Ascending aorta (tissue), 2 donors: ENCODE measurements around the gene PLSCR3. TPM values are rescaled to one million over a fixed set of nuclear protein-coding genes. Genes with fewer than 3 reads are reported as not detected.

Experiments
- DNase-seq, 2 donors: peaks; one replicate each; pipeline ENCODE4 v3.0.0-alpha.2; 2019; ENCODE audit warnings: low spot score in 2 of 2
- H3K27ac ChIP-seq, 2 donors: fragments of 200-600 bp; sonication (generic); one replicate each; pipeline ENCODE4 v1.5.1; 2016 to 2017; ENCODE audit warnings: mild to moderate bottlenecking in 1 of 2
- H3K27me3 ChIP-seq: fragments of 200-600 bp; sonication (generic); one replicate; pipeline ENCODE4 v1.5.1; 2017
- H3K36me3 ChIP-seq, 2 donors: fragments of 200-600 bp; sonication (generic); one replicate each; pipeline ENCODE4 v1.5.1; 2016
- H3K4me1 ChIP-seq, 2 donors: fragments of 200-600 bp; sonication (generic); one replicate each; pipeline ENCODE4 v1.5.1; 2016 to 2017; ENCODE audit warnings: mild to moderate bottlenecking in 1 of 2
- H3K4me3 ChIP-seq, 2 donors: fragments of 200-600 bp; sonication (generic); one replicate each; pipeline ENCODE4 v1.5.1; 2016 to 2017; ENCODE audit warnings: mild to moderate bottlenecking in 1 of 2
- H3K9me3 ChIP-seq, 2 donors: fragments of 200-600 bp; sonication (generic); one replicate each; pipeline ENCODE4 v1.5.1; 2016
- intact Hi-C: fragments of 100-400 bp; cut with DNase I; formaldehyde crosslinking; loops from one replicate; pipeline ENCODE4 v1.15.1; 2023
- total RNA-seq: library from RNA; depleted of rRNA; stranded (reverse); fragments of >200 nt; gene quantifications from one replicate; pipeline ENCODE4 v1.1.0, GENCODE V29; 2016
- TF ChIP-seq, protein P1 (sequence below), 3 experiments: fragments of 200-600 bp in 2 of 3; fragments of 450-650 bp in 1 of 3; sonication (generic) in 2 of 3; IDR thresholded peaks; one replicate each; pipeline ENCODE4 v1.5.1; 2016 to 2019; ENCODE audit warnings: antibody characterized with exemption in 3 of 3, mild to moderate bottlenecking in 1 of 3, moderate library complexity in 1 of 3

Gene PLSCR3
- total RNA-seq, 1 donor from 2014 or later = 297 TPM

DNA sequence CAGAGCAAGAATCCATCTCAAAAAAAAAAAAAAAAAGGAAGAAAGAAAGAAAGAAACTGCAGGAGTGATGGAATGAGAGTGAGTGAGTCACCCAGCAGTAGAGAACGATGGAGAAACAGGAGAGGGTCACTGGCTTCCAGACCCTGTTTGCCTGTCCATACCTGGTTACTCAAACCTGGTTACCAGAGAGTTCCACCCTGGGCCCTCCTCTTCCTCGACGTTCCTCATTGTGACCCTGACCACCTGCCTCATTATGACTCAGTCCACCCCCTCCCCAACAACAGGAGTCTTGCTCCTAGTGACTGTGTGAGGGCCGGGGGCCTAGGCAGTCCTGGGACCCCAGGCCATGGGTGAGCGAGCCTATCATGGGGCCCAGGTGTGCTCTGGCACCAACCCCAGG is 34.2 kb upstream of the PLSCR3 start, which contains the start of gene SPEM3:
Gene SPEM3, plus strand, starts transcription at position 301 of the 400 bp plus-strand sequence. Its CDS starts 46 bp downstream, at position 347.
- DNase-seq = no peak
- Histone ChIP-seq H3K4me1 (no peaks in the 10 kb centered on the region), H3K9me3 (no peaks in the 10 kb centered on the region), H3K27me3 (no peaks in the 10 kb centered on the region), H3K4me3 (no peak within 1 kb of the TSS), H3K27ac (no peak within 1 kb of the TSS), H3K36me3 (no peaks in the 10 kb centered on the region)
- TF ChIP-seq, protein P1, sequence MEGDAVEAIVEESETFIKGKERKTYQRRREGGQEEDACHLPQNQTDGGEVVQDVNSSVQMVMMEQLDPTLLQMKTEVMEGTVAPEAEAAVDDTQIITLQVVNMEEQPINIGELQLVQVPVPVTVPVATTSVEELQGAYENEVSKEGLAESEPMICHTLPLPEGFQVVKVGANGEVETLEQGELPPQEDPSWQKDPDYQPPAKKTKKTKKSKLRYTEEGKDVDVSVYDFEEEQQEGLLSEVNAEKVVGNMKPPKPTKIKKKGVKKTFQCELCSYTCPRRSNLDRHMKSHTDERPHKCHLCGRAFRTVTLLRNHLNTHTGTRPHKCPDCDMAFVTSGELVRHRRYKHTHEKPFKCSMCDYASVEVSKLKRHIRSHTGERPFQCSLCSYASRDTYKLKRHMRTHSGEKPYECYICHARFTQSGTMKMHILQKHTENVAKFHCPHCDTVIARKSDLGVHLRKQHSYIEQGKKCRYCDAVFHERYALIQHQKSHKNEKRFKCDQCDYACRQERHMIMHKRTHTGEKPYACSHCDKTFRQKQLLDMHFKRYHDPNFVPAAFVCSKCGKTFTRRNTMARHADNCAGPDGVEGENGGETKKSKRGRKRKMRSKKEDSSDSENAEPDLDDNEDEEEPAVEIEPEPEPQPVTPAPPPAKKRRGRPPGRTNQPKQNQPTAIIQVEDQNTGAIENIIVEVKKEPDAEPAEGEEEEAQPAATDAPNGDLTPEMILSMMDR (IDR thresholded peaks at IDR 0.05) = no peak
- intact Hi-C loops = no loop called here

DNA sequence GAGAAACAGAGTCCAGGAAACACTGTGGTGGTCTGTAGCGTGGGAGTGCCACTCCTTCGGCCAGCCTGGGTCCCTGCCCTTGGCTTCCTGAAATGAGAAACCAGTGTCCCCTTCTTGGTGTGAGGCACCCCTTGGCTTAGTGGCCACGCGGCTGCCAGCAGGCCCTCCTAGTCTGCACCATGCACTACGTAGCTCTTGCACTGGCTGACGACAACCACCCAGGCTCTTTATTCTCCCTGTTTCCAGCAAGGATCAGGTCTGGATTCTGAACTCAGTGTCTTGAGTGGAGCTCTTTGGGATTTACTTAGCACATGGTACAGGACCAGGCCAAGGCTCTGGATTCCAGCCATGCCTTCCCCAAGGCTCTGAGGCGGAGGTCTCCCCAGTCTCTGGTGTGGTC is 33.2 kb upstream of the PLSCR3 start:
- intact Hi-C loops = no loop called here
- no peaks in the 10 kb centered on the region for H3K36me3 ChIP-seq

DNA sequence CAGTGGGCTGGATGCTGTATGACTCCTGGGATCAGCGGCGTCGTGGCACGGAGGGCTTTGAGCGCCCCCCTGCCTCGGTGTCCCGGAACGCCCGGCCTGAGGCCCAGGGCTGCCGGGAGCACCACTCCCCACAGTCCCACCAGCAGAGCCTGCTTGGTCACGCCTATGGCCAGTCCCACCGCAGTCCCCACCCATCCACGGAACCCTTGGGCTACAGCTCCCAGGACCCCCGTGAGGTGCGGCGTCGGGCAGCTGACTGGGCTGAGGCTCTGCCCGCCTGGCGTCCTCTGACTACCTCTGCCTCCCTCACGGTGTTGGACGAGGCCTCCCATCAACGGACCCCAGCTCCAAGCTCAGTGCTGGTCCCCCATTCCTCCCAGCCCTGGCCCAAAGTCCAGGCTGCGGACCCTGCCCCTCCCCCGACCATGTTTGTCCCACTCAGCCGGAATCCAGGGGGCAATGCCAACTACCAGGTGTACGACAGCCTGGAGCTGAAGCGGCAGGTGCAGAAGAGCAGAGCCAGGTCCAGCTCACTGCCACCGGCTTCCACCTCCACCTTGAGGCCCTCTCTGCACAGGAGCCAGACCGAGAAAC is 32.7 kb upstream of the PLSCR3 start:
- DNase-seq = no peak
- H3K4me1 ChIP-seq = no peaks in the 10 kb centered on the region
- intact Hi-C loops = no loop called here
- no peaks in the 10 kb centered on the region for H3K9me3 ChIP-seq
- TF ChIP-seq, protein P1 (IDR thresholded peaks at IDR 0.05) = no peak
- no peak overlapping the region for H3K27ac ChIP-seq
- H3K36me3 ChIP-seq = no peaks in the 10 kb centered on the region
- H3K4me3 ChIP-seq = no peak overlapping the region
- H3K27me3 ChIP-seq = no peaks in the 10 kb centered on the region

More for the DNA sequence above, 33.2 kb upstream of the PLSCR3 start:
- Histone ChIP-seq H3K9me3 (no peaks in the 10 kb centered on the region), H3K27ac (no peak overlapping the region), H3K4me1 (no peaks in the 10 kb centered on the region), H3K4me3 (no peak overlapping the region), H3K27me3 (no peaks in the 10 kb centered on the region)
- no peak for DNase-seq
- TF ChIP-seq, protein P1 (IDR thresholded peaks at IDR 0.05) = no peak

DNA sequence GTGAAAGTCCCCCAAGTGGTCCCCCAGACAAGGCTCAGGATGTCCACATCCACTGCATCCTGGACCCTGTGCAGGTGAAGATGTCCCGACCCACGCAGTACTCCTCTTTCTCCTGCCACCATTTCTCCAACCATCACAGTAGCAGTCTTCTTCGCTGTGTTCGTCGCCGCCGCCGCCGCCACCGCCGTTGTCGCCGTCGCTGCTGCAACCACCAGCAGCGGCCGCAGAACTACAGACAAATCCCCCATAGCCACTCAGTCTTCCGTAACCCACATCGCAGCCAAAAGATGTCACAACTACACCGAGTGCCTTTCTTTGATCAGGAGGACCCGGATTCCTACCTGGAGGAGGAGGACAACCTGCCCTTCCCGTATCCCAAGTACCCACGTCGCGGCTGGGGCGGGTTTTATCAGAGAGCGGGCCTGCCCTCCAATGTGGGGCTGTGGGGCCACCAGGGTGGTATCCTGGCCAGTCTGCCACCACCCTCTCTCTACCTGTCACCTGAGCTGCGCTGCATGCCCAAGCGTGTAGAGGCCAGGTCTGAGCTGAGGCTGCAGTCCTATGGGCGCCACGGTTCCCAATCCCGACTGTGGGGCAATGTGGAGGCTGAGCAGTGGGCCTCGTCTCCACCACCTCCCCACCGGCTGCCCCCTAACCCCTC is 32.0 kb upstream of the PLSCR3 start:
- TF ChIP-seq, protein P1 (IDR thresholded peaks at IDR 0.05) = no peak
- H3K27me3 ChIP-seq = no peaks in the 10 kb centered on the region
- no peak overlapping the region for H3K4me3 ChIP-seq
- H3K9me3 ChIP-seq = no peaks in the 10 kb centered on the region
- DNase-seq = no peak
- intact Hi-C loops = no loop called here
- H3K4me1 ChIP-seq = no peaks in the 10 kb centered on the region
- H3K36me3 ChIP-seq = no peaks in the 10 kb centered on the region
- H3K27ac ChIP-seq = no peak overlapping the region

DNA sequence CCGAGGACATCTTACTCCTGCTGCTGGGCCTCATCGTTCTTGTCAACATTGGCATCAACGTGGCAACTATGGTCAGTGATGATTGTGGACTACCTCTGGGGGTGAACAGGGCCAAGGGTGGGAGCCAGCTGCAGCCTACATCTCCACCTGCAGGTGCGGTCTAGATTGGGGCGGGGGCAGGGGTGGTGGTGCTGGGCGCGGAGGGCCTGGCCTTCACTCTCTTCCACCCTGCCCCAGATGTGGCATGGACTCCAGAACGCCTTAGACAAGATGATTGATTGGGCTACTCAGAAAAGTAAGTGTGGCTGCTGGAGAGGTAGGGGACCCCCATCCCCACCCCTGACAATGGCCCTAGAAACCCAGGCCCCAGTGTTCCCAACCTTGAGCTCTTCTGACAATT is 31.4 kb upstream of the PLSCR3 start:
- no peaks in the 10 kb centered on the region for H3K36me3 ChIP-seq
- H3K27me3 ChIP-seq = no peaks in the 10 kb centered on the region
- H3K9me3 ChIP-seq = no peaks in the 10 kb centered on the region
- H3K27ac ChIP-seq = no peak overlapping the region
- H3K4me1 ChIP-seq = no peaks in the 10 kb centered on the region
- TF ChIP-seq, protein P1 (IDR thresholded peaks at IDR 0.05) = no peak
- DNase-seq = no peak
- intact Hi-C loops = no loop called here
- no peak overlapping the region for H3K4me3 ChIP-seq
